HL-60 (cell line): ENCODE data around the gene GPC3.

Experiments used
- DNase-seq, 2 experiments: peaks; one replicate each; pipeline ENCODE4 v3.0.0-alpha.2; 2010 to 2020; ENCODE audit warnings: low read depth in 1 of 2, low spot score in 1 of 2
- H3K27ac ChIP-seq: fragments of 250-450 bp; sonication (Bioruptor Pico); replicated peaks from 2 replicates; pipeline ENCODE4 v1.5.1; 2020; ENCODE audit warnings: mild to moderate bottlenecking, moderate library complexity
- H3K27me3 ChIP-seq: fragments of 250-450 bp; sonication (Bioruptor Pico); 2 replicates; pipeline ENCODE4 v1.5.1; 2021; ENCODE audit warnings: mild to moderate bottlenecking, moderate library complexity; ENCODE audit not compliant: insufficient read depth, poor library complexity, severe bottlenecking
- H3K4me3 ChIP-seq: replicated peaks from 2 replicates; pipeline ENCODE4 v1.5.1; 2011; ENCODE audit warnings: mild to moderate bottlenecking, control low read depth, low read length; ENCODE audit not compliant: insufficient read depth
- CTCF ChIP-seq: IDR thresholded peaks from one replicate; pipeline ENCODE4 v1.5.1; 2011; ENCODE audit warnings: low read length, control low read depth, inconsistent platforms; ENCODE audit not compliant: insufficient read depth
- GABPA ChIP-seq: IDR thresholded peaks from 2 replicates; pipeline ENCODE4 v1.6.1; 2012; ENCODE audit warnings: low read depth
- POLR2AphosphoS5 ChIP-seq: IDR thresholded peaks from 2 replicates; pipeline ENCODE4 v1.6.1; 2012; ENCODE audit warnings: low read depth
- REST ChIP-seq: IDR thresholded peaks from 2 replicates; pipeline ENCODE4 v1.6.1; 2012; ENCODE audit warnings: low read depth; ENCODE audit not compliant: insufficient replicate concordance
- SPI1 ChIP-seq: IDR thresholded peaks from 2 replicates; pipeline ENCODE4 v1.6.1; 2012; ENCODE audit warnings: low read depth, mild to moderate bottlenecking, borderline replicate concordance

Gene GPC3

GRCh38 chrX:133634416-133634815 is 351.0 kb downstream of the GPC3 start:
- no peak for DNase-seq
- Histone ChIP-seq H3K4me3 (no peak overlapping the region), H3K27me3 (no peaks in the 10 kb centered on the region), H3K27ac (no peak overlapping the region)
- TF ChIP-seq SPI1 (no peak), GABPA (no peak), REST (no peak), POLR2AphosphoS5 (no peak), CTCF (no peak)

- no peak overlapping the region for H3K27ac ChIP-seq
- no peak for DNase-seq
- no peaks in the 10 kb centered on the region for H3K27me3 ChIP-seq
- TF ChIP-seq CTCF (no peak), GABPA (no peak), SPI1 (no peak), REST (no peak)
- H3K4me3 ChIP-seq, result no peak overlapping the region
These were observed 351.4 kb downstream of the GPC3 start for GRCh38 chrX:133633950-133634349.

- Histone ChIP-seq H3K27me3 (no peaks in the 10 kb centered on the region), H3K27ac (no peak overlapping the region), H3K4me3 (no peak overlapping the region)
- DNase-seq, result no peak
- TF ChIP-seq POLR2AphosphoS5 (no peak), GABPA (no peak), CTCF (no peak), SPI1 (no peak)
These were observed 352.2 kb downstream of the GPC3 start for GRCh38 chrX:133633162-133633561.

GRCh38 chrX:133630362-133630761 is 355.0 kb downstream of the GPC3 start:
- Histone ChIP-seq H3K27me3 (no peaks in the 10 kb centered on the region), H3K27ac (no peak overlapping the region), H3K4me3 (no peak overlapping the region)
- TF ChIP-seq POLR2AphosphoS5 (no peak), CTCF (no peak), GABPA (no peak), REST (no peak), SPI1 (no peak)
- DNase-seq, result no peak
